Ovary (tissue), 3 donors: ENCODE data around the gene PTRH2.

Experiments used
- CTCF ChIP-seq, 3 donors: fragments of 450-650 bp in 2 of 3; fragments of 200-600 bp in 1 of 3; IDR thresholded peaks; one replicate each; pipeline versions ENCODE4 v1.5.1 to v1.8.0; 2016 to 2022; ENCODE audit warnings: antibody characterized with exemption in 3 of 3, mild to moderate bottlenecking in 1 of 3
- POLR2A ChIP-seq: fragments of 450-650 bp; IDR thresholded peaks from one replicate; pipeline ENCODE4 v1.6.1; 2017; ENCODE audit warnings: antibody characterized with exemption, mild to moderate bottlenecking, moderate library complexity
- donor health status: DM: no; HTN: no; CAD: no.

- no peak for TF ChIP-seq POLR2A
- TF ChIP-seq CTCF (IDR thresholded peaks at IDR 0.05): no peak
These were observed 5.6 kb upstream of the PTRH2 start for GRCh38 chr17:59712862-59713261.
